GM18505 (cell line): Measurements from ENCODE around the gene MND1.

ENCODE experiments used
- ATAC-seq: cut with Tn5 transposase; IDR thresholded peaks from one replicate; pipeline ENCODE4 v1.9.1; 2021; ENCODE audit not compliant: unreplicated experiment
- POLR2A ChIP-seq: IDR thresholded peaks from 4 replicates; pipeline ENCODE4 v1.6.1; 2011; ENCODE audit warnings: borderline replicate concordance; ENCODE audit not compliant: insufficient read depth, insufficient read length; ENCODE audit errors: extremely low read depth

Gene MND1

DNA sequence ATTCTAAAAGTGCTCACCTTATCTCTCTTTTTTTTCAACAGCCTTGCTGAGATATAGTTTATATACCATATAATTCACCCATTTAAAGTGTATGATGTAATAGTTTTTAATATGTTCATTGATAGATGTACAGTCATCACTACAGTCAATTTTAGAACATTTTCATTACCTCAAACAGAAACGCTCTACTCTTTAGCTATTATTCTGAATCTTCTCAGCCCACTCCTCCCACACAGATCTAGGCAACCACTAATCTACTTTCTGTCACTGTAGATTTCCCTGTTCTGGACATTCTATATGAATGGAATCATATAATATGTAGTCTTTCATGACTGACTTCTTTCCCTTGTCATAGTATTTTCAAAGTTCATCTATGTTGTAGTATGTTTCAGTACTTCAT is 22.6 kb downstream of the MND1 start:
- no peak for TF ChIP-seq POLR2A
- ATAC-seq, result no peak

DNA sequence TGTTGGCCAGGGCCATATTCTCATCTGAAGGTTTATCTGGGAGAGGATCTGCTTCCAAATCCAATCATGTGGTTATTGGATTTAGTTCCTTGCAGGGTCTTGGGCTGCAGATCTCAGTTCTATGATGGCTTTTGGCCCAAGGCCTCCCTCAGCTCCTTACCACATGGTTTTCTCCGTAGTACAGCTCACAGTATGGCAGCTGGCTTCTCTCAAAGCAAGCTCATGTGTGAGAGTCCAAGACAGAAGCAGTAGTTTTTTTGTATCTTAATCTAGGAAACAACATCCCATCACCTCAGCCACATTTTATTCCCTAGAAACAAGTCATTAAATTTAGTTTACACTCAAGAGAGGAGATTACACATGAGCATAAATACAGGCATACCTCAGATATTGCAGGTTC is 24.5 kb downstream of the MND1 start:
- TF ChIP-seq POLR2A, result no peak
- ATAC-seq, result no peak

DNA sequence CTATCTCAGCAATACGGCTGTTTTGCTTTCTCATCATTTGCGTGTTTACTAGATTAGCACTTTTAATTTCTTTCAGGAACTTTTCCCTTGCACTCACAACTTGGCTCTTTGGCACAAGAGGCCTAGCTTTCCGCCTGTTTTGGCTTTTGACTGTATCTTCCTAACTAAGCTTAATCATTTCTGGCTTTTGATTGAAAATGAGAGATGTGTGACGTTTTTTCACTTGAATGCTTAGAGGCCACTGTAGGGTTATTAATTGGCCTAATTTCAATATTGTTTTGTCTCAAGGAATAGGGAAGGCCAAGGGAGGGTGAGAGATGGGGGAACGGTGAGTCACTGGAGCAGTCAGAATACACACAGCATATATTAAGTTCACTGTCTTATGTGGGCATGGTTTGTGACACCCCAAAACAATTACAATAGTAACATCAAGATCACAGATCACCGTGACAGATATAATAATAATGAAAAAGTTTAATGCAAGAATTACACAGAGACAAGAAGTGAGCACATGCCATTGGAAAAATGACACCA is 27.3 kb downstream of the MND1 start:
- no peak for ATAC-seq
- TF ChIP-seq POLR2A, result no peak

GRCh38 chr4:153372967-153373562 is 28.6 kb downstream of the MND1 start:
- no peak for ATAC-seq

GRCh38 chr4:153374442-153374841 is 30.0 kb downstream of the MND1 start:
- no peak for ATAC-seq
- TF ChIP-seq POLR2A, result no peak

More at GRCh38 chr4:153372967-153373562, 28.6 kb downstream of the MND1 start:
- TF ChIP-seq POLR2A, result no peak

GRCh38 chr4:153375303-153375702 is 30.8 kb downstream of the MND1 start:
- no peak for TF ChIP-seq POLR2A
- ATAC-seq, result no peak

DNA sequence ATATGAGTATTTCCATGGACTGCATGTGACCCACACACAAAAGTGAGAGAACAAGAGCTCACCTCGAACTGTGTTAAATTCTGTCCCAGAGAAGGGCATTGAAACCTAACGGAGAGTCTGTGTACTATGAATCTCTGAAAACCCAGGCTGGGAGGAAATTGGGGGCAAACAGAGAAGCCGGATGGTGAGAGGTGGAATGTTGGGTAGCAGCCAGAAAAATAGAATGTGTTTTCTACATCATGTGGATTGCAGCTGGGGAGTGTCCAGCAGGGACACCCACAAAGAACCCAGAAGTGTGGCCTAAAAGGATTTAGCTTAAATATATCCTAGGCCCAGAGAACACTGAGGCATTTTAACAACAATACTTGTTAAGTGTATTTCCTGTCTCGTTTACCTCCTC is 38.6 kb downstream of the MND1 start:
- ATAC-seq, result no peak
- no peak for TF ChIP-seq POLR2A

DNA sequence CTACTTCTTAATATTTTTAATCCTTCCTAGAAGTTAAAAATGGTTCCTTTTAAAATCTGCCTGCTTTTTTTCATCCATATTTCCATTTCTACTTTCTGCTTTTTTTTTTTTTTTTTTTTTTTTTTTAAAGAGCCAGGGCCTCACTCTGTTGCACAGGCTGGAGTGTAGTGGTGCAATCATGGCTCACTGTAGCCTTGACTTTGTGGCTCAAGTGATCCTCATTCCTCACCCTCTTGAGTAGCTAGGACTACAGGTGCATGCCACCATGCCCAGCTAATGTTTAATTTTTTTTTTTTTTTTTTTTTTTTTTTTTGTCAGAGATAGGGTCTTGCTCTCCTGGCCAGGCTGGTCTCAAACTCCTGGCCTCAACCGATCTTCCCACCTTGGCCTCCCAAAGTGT is 39.7 kb downstream of the MND1 start:
- no peak for TF ChIP-seq POLR2A
- ATAC-seq, result no peak

GRCh38 chr4:153385784-153386183 is 41.3 kb downstream of the MND1 start:
- no peak for TF ChIP-seq POLR2A
- ATAC-seq, result no peak

- TF ChIP-seq POLR2A, result no peak
- no peak for ATAC-seq
Measured at GRCh38 chr4:153387981-153388380, 43.5 kb downstream of the MND1 start.

- no peak for ATAC-seq
- no peak for TF ChIP-seq POLR2A
Measured at GRCh38 chr4:153393397-153393796, 48.9 kb downstream of the MND1 start.

DNA sequence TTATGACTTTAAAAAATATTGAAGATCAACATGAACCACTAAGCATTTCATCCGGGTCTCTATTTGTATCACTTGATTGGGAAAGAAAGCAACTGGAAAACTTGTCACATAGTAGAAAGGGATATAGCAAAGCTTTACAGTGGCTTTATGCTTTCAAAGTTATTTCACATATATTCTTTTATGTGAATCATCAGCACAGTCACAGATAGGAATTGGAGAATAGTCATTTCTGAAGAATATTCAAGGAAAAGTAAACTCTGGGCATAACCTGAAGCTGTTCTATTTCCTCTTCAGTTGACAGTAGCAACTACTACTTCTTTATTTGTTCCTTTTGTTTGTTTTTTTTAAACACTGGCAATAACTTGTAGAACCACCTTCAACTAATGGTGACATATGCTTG is 50.5 kb downstream of the MND1 start:
- ATAC-seq, result no peak
- no peak for TF ChIP-seq POLR2A

GRCh38 chr4:153398713-153399112 is 54.2 kb downstream of the MND1 start:
- TF ChIP-seq POLR2A, result no peak
- no peak for ATAC-seq

- no peak for TF ChIP-seq POLR2A
- no peak for ATAC-seq
Measured at GRCh38 chr4:153399358-153399757, 54.9 kb downstream of the MND1 start.

GRCh38 chr4:153401501-153401900 is 57.0 kb downstream of the MND1 start:
- ATAC-seq, result no peak
- no peak for TF ChIP-seq POLR2A
